IPS-18a (cell line): Measurements from ENCODE around the gene TTLL9.

ENCODE experiments used
- H3K27ac ChIP-seq: one replicate; pipeline ENCODE4 v1.5.1; 2013; ENCODE audit warnings: low read length
- H3K27me3 ChIP-seq: one replicate; pipeline ENCODE4 v1.6.1; 2013; ENCODE audit warnings: mild to moderate bottlenecking, low read length; ENCODE audit not compliant: control insufficient read depth, insufficient read depth
- H3K36me3 ChIP-seq: one replicate; pipeline ENCODE4 v1.6.1; 2013; ENCODE audit warnings: low read depth, low read length; ENCODE audit not compliant: control insufficient read depth
- H3K4me1 ChIP-seq: one replicate; pipeline ENCODE4 v1.6.1; 2013; ENCODE audit warnings: low read depth, low read length; ENCODE audit not compliant: control insufficient read depth
- H3K4me3 ChIP-seq: one replicate; pipeline ENCODE4 v1.5.1; 2013; ENCODE audit warnings: low read length
- H3K9ac ChIP-seq: one replicate; pipeline ENCODE4 v1.6.1; 2013; ENCODE audit warnings: mild to moderate bottlenecking, low read length, moderate library complexity
- H3K9me3 ChIP-seq: one replicate; pipeline ENCODE4 v1.6.1; 2013; ENCODE audit warnings: low read depth, low read length; ENCODE audit not compliant: control insufficient read depth

Gene TTLL9

GRCh38 chr20:31861385-31862156, 8.9 kb upstream of the TTLL9 start:
- peak overlapping the region; percentile 79 for H3K4me3 ChIP-seq
- no peaks in the 10 kb centered on the region for H3K36me3 ChIP-seq
- H3K9ac ChIP-seq: peak overlapping the region; percentile 49
- no peaks in the 10 kb centered on the region for H3K9me3 ChIP-seq
- H3K27me3 ChIP-seq: peaks cover 18% of the 10 kb centered on the region
- H3K27ac ChIP-seq: peak overlapping the region; percentile 2
- H3K4me1 ChIP-seq: peaks cover 16% of the 10 kb centered on the region

- peak overlapping the region; percentile 64 for H3K4me3 ChIP-seq
- H3K27me3 ChIP-seq: peaks cover 18% of the 10 kb centered on the region
- H3K27ac ChIP-seq: peak overlapping the region; percentile 2
- H3K36me3 ChIP-seq: no peaks in the 10 kb centered on the region
- H3K9ac ChIP-seq: peak overlapping the region; percentile 19
- H3K4me1 ChIP-seq: peaks cover 16% of the 10 kb centered on the region
- no peaks in the 10 kb centered on the region for H3K9me3 ChIP-seq
These were observed 8.3 kb upstream of the TTLL9 start for GRCh38 chr20:31862157-31862470.

GRCh38 chr20:31862506-31862905, 7.9 kb upstream of the TTLL9 start:
- Histone ChIP-seq H3K4me3 (peak overlapping the region; percentile 64), H3K27ac (no peak overlapping the region), H3K9me3 (no peaks in the 10 kb centered on the region), H3K36me3 (no peaks in the 10 kb centered on the region), H3K27me3 (peaks cover 18% of the 10 kb centered on the region), H3K9ac (no peak overlapping the region), H3K4me1 (peaks cover 16% of the 10 kb centered on the region)

- Histone ChIP-seq H3K36me3 (no peaks in the 10 kb centered on the region), H3K9me3 (no peaks in the 10 kb centered on the region), H3K27me3 (peaks cover 18% of the 10 kb centered on the region)
These were observed 6.9 kb upstream of the TTLL9 start for GRCh38 chr20:31863296-31864085.

GRCh38 chr20:31864521-31865400, 5.7 kb upstream of the TTLL9 start:
- Histone ChIP-seq H3K36me3 (no peaks in the 10 kb centered on the region), H3K27ac (no peak overlapping the region), H3K4me1 (peaks cover 19% of the 10 kb centered on the region), H3K27me3 (peaks cover 22% of the 10 kb centered on the region), H3K9me3 (no peaks in the 10 kb centered on the region), H3K4me3 (no peak overlapping the region), H3K9ac (no peak overlapping the region)

More at GRCh38 chr20:31863296-31864085, 6.9 kb upstream of the TTLL9 start:
- H3K27ac ChIP-seq: no peak overlapping the region
- H3K4me1 ChIP-seq: peaks cover 16% of the 10 kb centered on the region
- H3K4me3 ChIP-seq: no peak overlapping the region
- H3K9ac ChIP-seq: no peak overlapping the region

GRCh38 chr20:31866221-31866620, 4.2 kb upstream of the TTLL9 start:
- H3K27me3 ChIP-seq: peaks cover 23% of the 10 kb centered on the region
- H3K27ac ChIP-seq: no peak overlapping the region

GRCh38 chr20:31868853-31869672, 1.4 kb upstream of the TTLL9 start:
- H3K9ac ChIP-seq: no peak overlapping the region
- peaks cover 32% of the 10 kb centered on the region for H3K27me3 ChIP-seq
- peak overlapping the region; percentile 56 for H3K4me3 ChIP-seq
- no peaks in the 10 kb centered on the region for H3K36me3 ChIP-seq
- no peak overlapping the region for H3K27ac ChIP-seq
- H3K4me1 ChIP-seq: peaks cover 3% of the 10 kb centered on the region
- H3K9me3 ChIP-seq: no peaks in the 10 kb centered on the region

More at GRCh38 chr20:31866221-31866620, 4.2 kb upstream of the TTLL9 start:
- Histone ChIP-seq H3K9me3 (no peaks in the 10 kb centered on the region), H3K4me3 (no peak overlapping the region), H3K9ac (no peak overlapping the region), H3K36me3 (no peaks in the 10 kb centered on the region), H3K4me1 (peaks cover 9% of the 10 kb centered on the region)

- no peaks in the 10 kb centered on the region for H3K9me3 ChIP-seq
- H3K9ac ChIP-seq: no peak overlapping the region
- no peak overlapping the region for H3K27ac ChIP-seq
These were observed 827 bp upstream of the TTLL9 start for GRCh38 chr20:31869673-31869941.

GRCh38 chr20:31870726-31871617, 538 bp downstream of the TTLL9 start:
- H3K27ac ChIP-seq: no peak overlapping the region
- no peaks in the 10 kb centered on the region for H3K9me3 ChIP-seq
- no peak overlapping the region for H3K9ac ChIP-seq
- H3K36me3 ChIP-seq: no peaks in the 10 kb centered on the region
- H3K27me3 ChIP-seq: peaks cover 32% of the 10 kb centered on the region
- peaks cover 3% of the 10 kb centered on the region for H3K4me1 ChIP-seq
- H3K4me3 ChIP-seq: peak overlapping the region; percentile 56

More at GRCh38 chr20:31869673-31869941, 827 bp upstream of the TTLL9 start:
- peak overlapping the region; percentile 56 for H3K4me3 ChIP-seq
- H3K36me3 ChIP-seq: no peaks in the 10 kb centered on the region
- peaks cover 32% of the 10 kb centered on the region for H3K27me3 ChIP-seq
- peaks cover 3% of the 10 kb centered on the region for H3K4me1 ChIP-seq

- Histone ChIP-seq H3K36me3 (no peaks in the 10 kb centered on the region), H3K27me3 (peaks cover 32% of the 10 kb centered on the region), H3K9ac (no peak overlapping the region), H3K9me3 (no peaks in the 10 kb centered on the region), H3K27ac (no peak overlapping the region), H3K4me1 (peaks cover 3% of the 10 kb centered on the region), H3K4me3 (no peak overlapping the region)
These were observed 1.2 kb downstream of the TTLL9 start for GRCh38 chr20:31871618-31871954.
